Measurements from ENCODE around the gene ADAMTSL1. TPM values are rescaled to one million over a fixed set of nuclear protein-coding genes. Genes with fewer than 3 reads are reported as not detected.

Gene ADAMTSL1
- total and polyA plus RNA-seq, 4 donors = 0.31 to 3.4 (median 1.9) TPM

DNA sequence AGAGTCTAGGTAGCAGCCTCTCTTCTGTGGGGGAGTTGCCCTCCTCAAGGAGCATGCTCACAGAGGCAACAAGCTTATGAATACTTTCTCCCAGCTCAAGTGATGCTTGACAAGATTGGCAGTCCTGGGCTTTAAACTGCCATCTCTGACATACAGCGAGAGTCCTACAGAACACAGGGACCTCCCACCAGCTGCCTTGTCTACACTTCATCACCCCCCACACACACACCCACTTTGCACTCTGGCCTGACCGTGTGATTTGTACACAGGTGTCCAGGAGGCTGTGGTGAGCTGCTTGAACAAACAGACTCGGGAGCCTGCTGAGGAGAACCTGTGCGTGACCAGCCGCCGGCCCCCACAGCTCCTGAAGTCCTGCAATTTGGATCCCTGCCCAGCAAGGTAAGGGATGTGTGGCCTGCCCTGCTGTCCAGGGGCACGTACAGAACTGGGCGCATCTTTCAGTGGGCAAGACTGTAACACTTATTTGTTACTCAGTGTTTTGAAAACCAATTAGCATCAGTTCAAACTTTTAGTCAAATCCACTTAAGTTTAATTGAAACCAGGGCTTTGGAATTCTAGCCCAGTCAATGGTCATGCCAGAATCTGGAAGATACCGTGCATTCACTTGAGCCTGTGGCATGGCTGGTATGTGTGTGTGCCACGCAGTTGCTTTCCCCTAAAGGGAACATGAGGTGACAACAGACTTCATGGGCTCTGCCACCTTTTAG lies 247.5 kb downstream of the ADAMTSL1 start:
- H3K27me3 ChIP-seq (ENCODE audit: control insufficient read depth in 4 of 4, insufficient read depth in 4 of 4, low read length in 3 of 4) = no peaks in the 10 kb centered on the region
- H3K9ac ChIP-seq (ENCODE audit: low read depth in 1 of 2, low read length in 2 of 2) = no peak overlapping the region
- 80% methylated on average over 10 of the region's 10 CpGs for WGBS
- peak; percentile 44 for DNase-seq (ENCODE audit: low spot score)
- no peaks in the 10 kb centered on the region for H3K36me3 ChIP-seq (ENCODE audit: control insufficient read depth in 4 of 4, insufficient read depth in 3 of 4, low read depth in 1 of 4, low read length in 3 of 4)
- H3K4me3 ChIP-seq (ENCODE audit: low read depth in 1 of 3, low read length in 3 of 3) = no peak overlapping the region
- no peak for TF ChIP-seq HNF4A (conservative IDR thresholded peaks at IDR 0.05)
- no peak for TF ChIP-seq EGR1 (IDR thresholded peaks at IDR 0.05; ENCODE audit: low read depth in 2 of 2)
- no peak for TF ChIP-seq NR2F2 (IDR thresholded peaks at IDR 0.05)
- no peak overlapping the region for H3K27ac ChIP-seq (ENCODE audit: low read depth in 1 of 2, low read length in 2 of 2)
- H3K9me3 ChIP-seq (ENCODE audit: control insufficient read depth in 4 of 4, low read length in 3 of 4) = no peaks in the 10 kb centered on the region
- H3K4me1 ChIP-seq (ENCODE audit: control insufficient read depth in 4 of 4, insufficient read depth in 4 of 4, low read length in 3 of 4) = no peaks in the 10 kb centered on the region

GRCh38 chr9:18721995-18722310 lies 248.0 kb downstream of the ADAMTSL1 start:
- no peaks in the 10 kb centered on the region for H3K9me3 ChIP-seq (ENCODE audit: control insufficient read depth in 4 of 4, low read length in 3 of 4)
- H3K27me3 ChIP-seq (ENCODE audit: control insufficient read depth in 4 of 4, insufficient read depth in 4 of 4, low read length in 3 of 4) = no peaks in the 10 kb centered on the region
- no peak for TF ChIP-seq FOXA1 (IDR thresholded peaks at IDR 0.05)
- TF ChIP-seq, protein P1, sequence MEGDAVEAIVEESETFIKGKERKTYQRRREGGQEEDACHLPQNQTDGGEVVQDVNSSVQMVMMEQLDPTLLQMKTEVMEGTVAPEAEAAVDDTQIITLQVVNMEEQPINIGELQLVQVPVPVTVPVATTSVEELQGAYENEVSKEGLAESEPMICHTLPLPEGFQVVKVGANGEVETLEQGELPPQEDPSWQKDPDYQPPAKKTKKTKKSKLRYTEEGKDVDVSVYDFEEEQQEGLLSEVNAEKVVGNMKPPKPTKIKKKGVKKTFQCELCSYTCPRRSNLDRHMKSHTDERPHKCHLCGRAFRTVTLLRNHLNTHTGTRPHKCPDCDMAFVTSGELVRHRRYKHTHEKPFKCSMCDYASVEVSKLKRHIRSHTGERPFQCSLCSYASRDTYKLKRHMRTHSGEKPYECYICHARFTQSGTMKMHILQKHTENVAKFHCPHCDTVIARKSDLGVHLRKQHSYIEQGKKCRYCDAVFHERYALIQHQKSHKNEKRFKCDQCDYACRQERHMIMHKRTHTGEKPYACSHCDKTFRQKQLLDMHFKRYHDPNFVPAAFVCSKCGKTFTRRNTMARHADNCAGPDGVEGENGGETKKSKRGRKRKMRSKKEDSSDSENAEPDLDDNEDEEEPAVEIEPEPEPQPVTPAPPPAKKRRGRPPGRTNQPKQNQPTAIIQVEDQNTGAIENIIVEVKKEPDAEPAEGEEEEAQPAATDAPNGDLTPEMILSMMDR (IDR thresholded peaks at IDR 0.05; ENCODE audit: low read depth, low read length, missing input control) = no peak
- TF ChIP-seq YY1 (IDR thresholded peaks at IDR 0.05) = no peak
- TF ChIP-seq NR2F2 (IDR thresholded peaks at IDR 0.05) = no peak
- TF ChIP-seq, protein P2, sequence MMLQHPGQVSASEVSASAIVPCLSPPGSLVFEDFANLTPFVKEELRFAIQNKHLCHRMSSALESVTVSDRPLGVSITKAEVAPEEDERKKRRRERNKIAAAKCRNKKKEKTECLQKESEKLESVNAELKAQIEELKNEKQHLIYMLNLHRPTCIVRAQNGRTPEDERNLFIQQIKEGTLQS (IDR thresholded peaks at IDR 0.05) = no peak
- TF ChIP-seq HNF4A (conservative IDR thresholded peaks at IDR 0.05) = no peak
- TF ChIP-seq EGR1 (IDR thresholded peaks at IDR 0.05; ENCODE audit: low read depth in 2 of 2) = no peak
- no peak for TF ChIP-seq JUND (IDR thresholded peaks at IDR 0.05)
- TF ChIP-seq MAX (IDR thresholded peaks at IDR 0.05) = no peak
- H3K4me1 ChIP-seq (ENCODE audit: control insufficient read depth in 4 of 4, insufficient read depth in 4 of 4, low read length in 3 of 4) = no peaks in the 10 kb centered on the region
- H3K9ac ChIP-seq (ENCODE audit: low read depth in 1 of 2, low read length in 2 of 2) = no peak overlapping the region
- DNase-seq (ENCODE audit: low spot score) = no peak
- WGBS = 95% methylated on average over 2 of the region's 2 CpGs
- no peaks in the 10 kb centered on the region for H3K36me3 ChIP-seq (ENCODE audit: control insufficient read depth in 4 of 4, insufficient read depth in 3 of 4, low read depth in 1 of 4, low read length in 3 of 4)
- no peak overlapping the region for H3K4me3 ChIP-seq (ENCODE audit: low read depth in 1 of 3, low read length in 3 of 3)
- H3K27ac ChIP-seq (ENCODE audit: low read depth in 1 of 2, low read length in 2 of 2) = no peak overlapping the region

GRCh38 chr9:18722882-18723281 lies 248.9 kb downstream of the ADAMTSL1 start:
- Histone ChIP-seq H3K4me1 (ENCODE audit: control insufficient read depth in 4 of 4, insufficient read depth in 4 of 4, low read length in 3 of 4) (no peaks in the 10 kb centered on the region), H3K27ac (ENCODE audit: low read depth in 1 of 2, low read length in 2 of 2) (no peak overlapping the region), H3K9ac (ENCODE audit: low read depth in 1 of 2, low read length in 2 of 2) (no peak overlapping the region), H3K4me3 (ENCODE audit: low read depth in 1 of 3, low read length in 3 of 3) (no peak overlapping the region), H3K36me3 (ENCODE audit: control insufficient read depth in 4 of 4, insufficient read depth in 3 of 4, low read depth in 1 of 4, low read length in 3 of 4) (no peaks in the 10 kb centered on the region), H3K27me3 (ENCODE audit: control insufficient read depth in 4 of 4, insufficient read depth in 4 of 4, low read length in 3 of 4) (no peaks in the 10 kb centered on the region), H3K9me3 (ENCODE audit: control insufficient read depth in 4 of 4, low read length in 3 of 4) (no peaks in the 10 kb centered on the region)
- no peak for DNase-seq (ENCODE audit: low spot score)
- TF ChIP-seq, protein P2 (IDR thresholded peaks at IDR 0.05) = no peak
- TF ChIP-seq HNF4G (IDR thresholded peaks at IDR 0.05) (no peak), RXRA (IDR thresholded peaks at IDR 0.05) (no peak), MAX (IDR thresholded peaks at IDR 0.05) (no peak), NR2F2 (IDR thresholded peaks at IDR 0.05) (no peak), HNF4A (conservative IDR thresholded peaks at IDR 0.05) (no peak), FOXA2 (IDR thresholded peaks at IDR 0.05) (no peak), YY1 (IDR thresholded peaks at IDR 0.05) (no peak), SP1 (IDR thresholded peaks at IDR 0.05) (no peak), RAD21 (IDR thresholded peaks at IDR 0.05) (no peak), EGR1 (IDR thresholded peaks at IDR 0.05; ENCODE audit: low read depth in 2 of 2) (no peak), FOXA1 (IDR thresholded peaks at IDR 0.05) (no peak)
- TF ChIP-seq, protein P3, sequence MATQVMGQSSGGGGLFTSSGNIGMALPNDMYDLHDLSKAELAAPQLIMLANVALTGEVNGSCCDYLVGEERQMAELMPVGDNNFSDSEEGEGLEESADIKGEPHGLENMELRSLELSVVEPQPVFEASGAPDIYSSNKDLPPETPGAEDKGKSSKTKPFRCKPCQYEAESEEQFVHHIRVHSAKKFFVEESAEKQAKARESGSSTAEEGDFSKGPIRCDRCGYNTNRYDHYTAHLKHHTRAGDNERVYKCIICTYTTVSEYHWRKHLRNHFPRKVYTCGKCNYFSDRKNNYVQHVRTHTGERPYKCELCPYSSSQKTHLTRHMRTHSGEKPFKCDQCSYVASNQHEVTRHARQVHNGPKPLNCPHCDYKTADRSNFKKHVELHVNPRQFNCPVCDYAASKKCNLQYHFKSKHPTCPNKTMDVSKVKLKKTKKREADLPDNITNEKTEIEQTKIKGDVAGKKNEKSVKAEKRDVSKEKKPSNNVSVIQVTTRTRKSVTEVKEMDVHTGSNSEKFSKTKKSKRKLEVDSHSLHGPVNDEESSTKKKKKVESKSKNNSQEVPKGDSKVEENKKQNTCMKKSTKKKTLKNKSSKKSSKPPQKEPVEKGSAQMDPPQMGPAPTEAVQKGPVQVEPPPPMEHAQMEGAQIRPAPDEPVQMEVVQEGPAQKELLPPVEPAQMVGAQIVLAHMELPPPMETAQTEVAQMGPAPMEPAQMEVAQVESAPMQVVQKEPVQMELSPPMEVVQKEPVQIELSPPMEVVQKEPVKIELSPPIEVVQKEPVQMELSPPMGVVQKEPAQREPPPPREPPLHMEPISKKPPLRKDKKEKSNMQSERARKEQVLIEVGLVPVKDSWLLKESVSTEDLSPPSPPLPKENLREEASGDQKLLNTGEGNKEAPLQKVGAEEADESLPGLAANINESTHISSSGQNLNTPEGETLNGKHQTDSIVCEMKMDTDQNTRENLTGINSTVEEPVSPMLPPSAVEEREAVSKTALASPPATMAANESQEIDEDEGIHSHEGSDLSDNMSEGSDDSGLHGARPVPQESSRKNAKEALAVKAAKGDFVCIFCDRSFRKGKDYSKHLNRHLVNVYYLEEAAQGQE (IDR thresholded peaks at IDR 0.05) = no peak
- WGBS = 73% methylated on average over 6 of the region's 6 CpGs
